Testis (tissue), 2 donors: ENCODE results near the gene ZNF83.

Source experiments
- POLR2A ChIP-seq: fragments of 450-650 bp; IDR thresholded peaks from one replicate; pipeline ENCODE4 v1.6.1; 2017; ENCODE audit warnings: antibody characterized with exemption, mild to moderate bottlenecking, moderate library complexity
- TF ChIP-seq, protein P1 (sequence below), 3 experiments: fragments of 450-650 bp in 2 of 3; fragments of 200-600 bp in 1 of 3; sonication (generic) in 1 of 3; IDR thresholded peaks; one replicate each; pipeline ENCODE4 v1.5.1; 2016 to 2019; ENCODE audit warnings: antibody characterized with exemption in 3 of 3, mild to moderate bottlenecking in 2 of 3, moderate library complexity in 1 of 3

GRCh38 chr19:52567921-52568320 lies 70.2 kb downstream of the ZNF83 start:
- TF ChIP-seq POLR2A: no peak
- TF ChIP-seq, protein P1, sequence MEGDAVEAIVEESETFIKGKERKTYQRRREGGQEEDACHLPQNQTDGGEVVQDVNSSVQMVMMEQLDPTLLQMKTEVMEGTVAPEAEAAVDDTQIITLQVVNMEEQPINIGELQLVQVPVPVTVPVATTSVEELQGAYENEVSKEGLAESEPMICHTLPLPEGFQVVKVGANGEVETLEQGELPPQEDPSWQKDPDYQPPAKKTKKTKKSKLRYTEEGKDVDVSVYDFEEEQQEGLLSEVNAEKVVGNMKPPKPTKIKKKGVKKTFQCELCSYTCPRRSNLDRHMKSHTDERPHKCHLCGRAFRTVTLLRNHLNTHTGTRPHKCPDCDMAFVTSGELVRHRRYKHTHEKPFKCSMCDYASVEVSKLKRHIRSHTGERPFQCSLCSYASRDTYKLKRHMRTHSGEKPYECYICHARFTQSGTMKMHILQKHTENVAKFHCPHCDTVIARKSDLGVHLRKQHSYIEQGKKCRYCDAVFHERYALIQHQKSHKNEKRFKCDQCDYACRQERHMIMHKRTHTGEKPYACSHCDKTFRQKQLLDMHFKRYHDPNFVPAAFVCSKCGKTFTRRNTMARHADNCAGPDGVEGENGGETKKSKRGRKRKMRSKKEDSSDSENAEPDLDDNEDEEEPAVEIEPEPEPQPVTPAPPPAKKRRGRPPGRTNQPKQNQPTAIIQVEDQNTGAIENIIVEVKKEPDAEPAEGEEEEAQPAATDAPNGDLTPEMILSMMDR (IDR thresholded peaks at IDR 0.05): no peak
